Retinal pigment epithelial cell (primary cell): ENCODE results near the gene PTPDC1.
"Not testable (repeated sequence)": the region's sequence is repeated elsewhere in the genome, so short reads cannot be mapped to it uniquely, and the experiment has no call there.

ENCODE experiments used
- DNase-seq: peaks from one replicate; pipeline ENCODE4 v3.0.0-alpha.2; 2010; ENCODE audit warnings: low read depth
- H3K4me3 ChIP-seq: 2 replicates; pipeline ENCODE4 v1.5.1; 2011; ENCODE audit warnings: mild to moderate bottlenecking, low read length, control low read depth, moderate library complexity
- CTCF ChIP-seq: conservative IDR thresholded peaks from 2 replicates; pipeline ENCODE4 v1.5.1; 2011; ENCODE audit warnings: low read depth, low read length, control low read depth, inconsistent platforms

PTPDC1 gene

GRCh38 chr9:94086486-94087345, 2.5 kb downstream of the PTPDC1 start:
- DNase-seq, result no peak
- TF ChIP-seq CTCF, result no peak
- no peak overlapping the region for H3K4me3 ChIP-seq

GRCh38 chr9:94094219-94095145, 10.2 kb downstream of the PTPDC1 start:
- not testable (repeated sequence) for H3K4me3 ChIP-seq, DNase-seq

- no peak overlapping the region for H3K4me3 ChIP-seq
- TF ChIP-seq CTCF, result no peak
- no peak for DNase-seq
Observed at GRCh38 chr9:94096819-94097577, 12.7 kb downstream of the PTPDC1 start.

- H3K4me3 ChIP-seq, result no peak overlapping the region
- DNase-seq, result no peak
- no peak for TF ChIP-seq CTCF
Observed at GRCh38 chr9:94097788-94098414, 13.6 kb downstream of the PTPDC1 start.

GRCh38 chr9:94100152-94100879, 16.1 kb downstream of the PTPDC1 start:
- DNase-seq, result no peak
- TF ChIP-seq CTCF, result no peak
- H3K4me3 ChIP-seq, result no peak overlapping the region

GRCh38 chr9:94101162-94101853, 17.0 kb downstream of the PTPDC1 start:
- no peak overlapping the region for H3K4me3 ChIP-seq
- TF ChIP-seq CTCF, result no peak
- no peak for DNase-seq
